Esophagus muscularis mucosa (tissue), 4 donors: Measurements from ENCODE around the gene WSB2. TPM values are rescaled to one million over a fixed set of nuclear protein-coding genes. Genes with fewer than 3 reads are reported as not detected.
"Not testable (repeated sequence)": the region's sequence is repeated elsewhere in the genome, so short reads cannot be mapped to it uniquely, and the experiment has no call there.

Experiments used
- DNase-seq: peaks from one replicate; pipeline ENCODE4 v3.0.0-alpha.2; 2017; ENCODE audit errors: extremely low spot score
- H3K27ac ChIP-seq, 4 donors: fragments of 200-600 bp; sonication (generic); replicated peaks in 1 of 4; 1 replicate in 3 of 4; 2 replicates in 1 of 4; pipeline ENCODE4 v1.5.1; 2016 to 2019; ENCODE audit warnings: mild to moderate bottlenecking in 1 of 4
- H3K27me3 ChIP-seq, 4 donors: fragments of 200-600 bp; sonication (generic); one replicate each; pipeline versions ENCODE4 v1.5.1 to v1.6.0; 2016 to 2019
- H3K36me3 ChIP-seq, 4 donors: fragments of 200-600 bp; sonication (generic); one replicate each; pipeline ENCODE4 v1.5.1; 2016 to 2019
- H3K4me1 ChIP-seq, 4 donors: fragments of 200-600 bp; sonication (generic); one replicate each; pipeline ENCODE4 v1.5.1; 2016 to 2019
- H3K4me3 ChIP-seq, 4 donors: fragments of 200-600 bp; sonication (generic); 1 replicate in 2 of 4; 2 replicates in 2 of 4; pipeline ENCODE4 v1.5.1; 2016 to 2019; ENCODE audit warnings: mild to moderate bottlenecking in 4 of 4, moderate library complexity in 1 of 4
- H3K9me3 ChIP-seq, 4 donors: fragments of 200-600 bp; sonication (generic); 1 replicate in 3 of 4; 2 replicates in 1 of 4; pipeline ENCODE4 v1.5.1; 2016 to 2019
- EP300 ChIP-seq: sonication (generic); formaldehyde crosslinking; IDR thresholded peaks from one replicate; pipeline ENCODE4 v1.6.1; 2017; ENCODE audit warnings: antibody characterized with exemption
- POLR2A ChIP-seq: fragments of 450-650 bp; IDR thresholded peaks from one replicate; pipeline ENCODE4 v1.6.1; 2017; ENCODE audit warnings: antibody characterized with exemption, moderate library complexity, mild to moderate bottlenecking, low read depth
- POLR2AphosphoS5 ChIP-seq, 2 donors: sonication (generic); formaldehyde crosslinking; IDR thresholded peaks; one replicate each; pipeline ENCODE4 v1.6.1; 2017; ENCODE audit warnings: antibody characterized with exemption in 2 of 2
- WGBS: methylation state at CpG from one replicate; pipeline ENCODE4 v1.1.5; 2018; 5-methylcytosine and 5-hydroxymethylcytosine counted together
- intact Hi-C: fragments of 100-400 bp; cut with DNase I; formaldehyde crosslinking; loops from one replicate; pipeline ENCODE4 v1.15.1; 2023
- total RNA-seq, 4 donors: library from RNA; depleted of rRNA; stranded (reverse); fragments of >200 nt; gene quantifications; one replicate each; pipeline versions ENCODE4 v1.1.0 to v1.2.1, GENCODE V29; 2016
- TF ChIP-seq, protein P1 (sequence below), 3 experiments: fragments of 200-600 bp in 2 of 3; fragments of 450-650 bp in 1 of 3; sonication (generic) in 2 of 3; IDR thresholded peaks; one replicate each; pipeline ENCODE4 v1.5.1; 2017 to 2019; ENCODE audit warnings: antibody characterized with exemption in 3 of 3, mild to moderate bottlenecking in 2 of 3, moderate library complexity in 1 of 3

The WSB2 gene
- total RNA-seq, 4 donors from 2014 or later = 68.5 to 87.7 (median 81.7) TPM

DNA sequence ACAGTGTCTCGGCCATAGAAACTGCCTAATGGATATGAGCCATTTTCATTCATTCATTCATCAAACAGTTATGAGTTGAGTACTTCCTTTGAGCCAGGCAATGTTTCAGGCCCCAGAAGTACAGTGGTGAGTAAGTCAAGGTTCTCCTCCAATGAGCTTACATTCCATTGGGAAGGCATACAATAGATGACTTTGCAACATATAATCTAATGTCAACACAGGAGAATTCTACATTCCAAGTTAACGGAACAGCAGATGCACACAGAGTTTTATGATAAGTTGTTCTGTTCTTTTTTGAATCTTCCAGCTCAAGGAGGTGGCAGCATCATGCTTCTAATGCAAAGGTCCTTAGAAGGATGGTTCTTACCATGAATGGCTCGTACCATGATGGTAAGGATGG lies 47.7 kb downstream of the WSB2 start:
- Histone ChIP-seq H3K27ac (no peak overlapping the region), H3K27me3 (no peaks in the 10 kb centered on the region), H3K4me1 (peaks cover 6 to 20% (median 16%) of the 10 kb centered on the region in 4 donors), H3K9me3 (no peaks in the 10 kb centered on the region), H3K36me3 (no peaks in the 10 kb centered on the region), H3K4me3 (no peak overlapping the region)
- intact Hi-C loops = no loop called here
- no peak for DNase-seq
- TF ChIP-seq EP300 (no peak), POLR2A (no peak), POLR2AphosphoS5 (IDR thresholded peaks at IDR 0.05) (no peak)
- TF ChIP-seq, protein P1, sequence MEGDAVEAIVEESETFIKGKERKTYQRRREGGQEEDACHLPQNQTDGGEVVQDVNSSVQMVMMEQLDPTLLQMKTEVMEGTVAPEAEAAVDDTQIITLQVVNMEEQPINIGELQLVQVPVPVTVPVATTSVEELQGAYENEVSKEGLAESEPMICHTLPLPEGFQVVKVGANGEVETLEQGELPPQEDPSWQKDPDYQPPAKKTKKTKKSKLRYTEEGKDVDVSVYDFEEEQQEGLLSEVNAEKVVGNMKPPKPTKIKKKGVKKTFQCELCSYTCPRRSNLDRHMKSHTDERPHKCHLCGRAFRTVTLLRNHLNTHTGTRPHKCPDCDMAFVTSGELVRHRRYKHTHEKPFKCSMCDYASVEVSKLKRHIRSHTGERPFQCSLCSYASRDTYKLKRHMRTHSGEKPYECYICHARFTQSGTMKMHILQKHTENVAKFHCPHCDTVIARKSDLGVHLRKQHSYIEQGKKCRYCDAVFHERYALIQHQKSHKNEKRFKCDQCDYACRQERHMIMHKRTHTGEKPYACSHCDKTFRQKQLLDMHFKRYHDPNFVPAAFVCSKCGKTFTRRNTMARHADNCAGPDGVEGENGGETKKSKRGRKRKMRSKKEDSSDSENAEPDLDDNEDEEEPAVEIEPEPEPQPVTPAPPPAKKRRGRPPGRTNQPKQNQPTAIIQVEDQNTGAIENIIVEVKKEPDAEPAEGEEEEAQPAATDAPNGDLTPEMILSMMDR (IDR thresholded peaks at IDR 0.05) = no peak
- 84% methylated on average over 3 of the region's 3 CpGs for WGBS

DNA sequence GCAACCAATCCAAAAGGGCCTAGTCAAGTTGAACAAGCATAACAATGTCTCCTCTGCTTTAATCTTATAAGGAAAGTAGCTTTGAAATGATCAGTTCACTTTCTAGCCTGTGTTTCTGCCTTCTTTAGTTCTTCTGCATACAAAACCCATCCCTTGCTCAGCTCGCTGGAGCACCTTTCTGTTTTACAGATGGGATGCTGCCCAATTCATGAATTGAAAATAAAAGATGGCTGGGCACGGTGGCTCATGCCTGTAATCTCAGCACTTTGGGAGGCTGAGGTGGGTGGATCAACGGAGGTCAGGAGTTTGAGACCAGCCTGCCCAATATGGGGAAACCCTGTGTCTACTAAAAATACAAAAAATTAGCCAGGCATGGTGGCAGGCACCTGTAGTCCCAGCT lies 49.0 kb downstream of the WSB2 start:
- no peak overlapping the region for H3K27ac ChIP-seq
- peaks cover under 1 to 14% (median 8%) of the 10 kb centered on the region in 4 donors for H3K4me1 ChIP-seq
- WGBS = 71% methylated on average over 3 of the region's 3 CpGs
- no peaks in the 10 kb centered on the region for H3K27me3 ChIP-seq
- intact Hi-C loops = no loop called here
- H3K4me3 ChIP-seq = no peak overlapping the region
- no peak for DNase-seq
- H3K36me3 ChIP-seq = no peaks in the 10 kb centered on the region
- TF ChIP-seq, protein P1 (IDR thresholded peaks at IDR 0.05) = no peak
- TF ChIP-seq POLR2A (no peak), EP300 (no peak), POLR2AphosphoS5 (IDR thresholded peaks at IDR 0.05) (no peak)
- no peaks in the 10 kb centered on the region for H3K9me3 ChIP-seq

DNA sequence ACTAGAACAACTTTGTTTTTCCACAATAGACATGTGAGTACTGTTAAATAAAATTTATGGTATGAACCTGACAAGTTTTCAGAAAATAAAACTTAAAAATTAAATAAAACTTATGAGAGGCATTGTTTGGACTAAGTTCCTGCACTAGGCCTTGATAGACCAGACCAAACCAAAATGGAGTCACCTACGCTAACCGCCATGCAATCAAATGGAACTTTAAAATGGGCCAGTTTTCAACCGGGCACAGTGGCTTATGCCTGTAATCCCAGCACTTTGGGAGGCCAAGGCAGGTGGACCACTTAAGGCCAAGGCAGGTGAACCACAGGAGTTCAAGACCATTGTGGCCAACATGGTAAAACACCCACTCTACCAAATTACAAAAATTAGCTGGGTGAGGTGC lies 49.6 kb downstream of the WSB2 start:
- WGBS = 90% methylated on average over 3 of the region's 3 CpGs
- Histone ChIP-seq H3K4me1 (peaks cover 0 to 13% (median 7%) of the 10 kb centered on the region in 4 donors), H3K9me3 (no peaks in the 10 kb centered on the region), H3K4me3 (no peak overlapping the region), H3K27me3 (no peaks in the 10 kb centered on the region), H3K27ac (no peak overlapping the region), H3K36me3 (no peaks in the 10 kb centered on the region)
- no peak for TF ChIP-seq EP300
- no peak for TF ChIP-seq POLR2A
- no peak for TF ChIP-seq POLR2AphosphoS5 (IDR thresholded peaks at IDR 0.05)
- DNase-seq = no peak
- intact Hi-C loops = no loop called here

DNA sequence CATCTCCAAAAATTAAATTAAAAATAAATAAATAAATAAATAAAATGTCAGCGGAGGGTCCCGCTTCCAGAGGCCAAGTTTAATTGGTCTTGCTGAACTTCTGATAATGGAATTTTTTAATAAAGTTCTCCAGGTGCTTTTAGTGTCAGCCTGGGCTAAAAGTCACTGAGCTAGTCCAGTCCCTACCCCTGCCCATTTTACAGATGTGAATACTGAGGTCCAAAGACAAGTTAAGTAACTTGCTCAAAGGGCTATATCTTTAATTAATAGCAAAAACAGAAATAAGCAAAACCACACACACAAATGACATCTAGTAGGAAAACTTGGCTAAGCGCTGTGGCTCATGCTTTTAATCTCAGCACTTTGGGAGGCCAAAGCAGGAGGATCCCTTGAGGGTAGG lies 50.1 kb downstream of the WSB2 start:
- Histone ChIP-seq H3K27me3 (no peaks in the 10 kb centered on the region), H3K27ac (no peak overlapping the region), H3K36me3 (no peaks in the 10 kb centered on the region), H3K4me3 (no peak overlapping the region), H3K4me1 (peaks cover 0 to 9% (median 3%) of the 10 kb centered on the region in 4 donors), H3K9me3 (no peaks in the 10 kb centered on the region)
- intact Hi-C loops = no loop called here
- TF ChIP-seq POLR2AphosphoS5 (IDR thresholded peaks at IDR 0.05) = no peak
- TF ChIP-seq POLR2A = no peak
- no peak for TF ChIP-seq EP300
- TF ChIP-seq, protein P1 (IDR thresholded peaks at IDR 0.05) = no peak
- 94% methylated on average over 3 of the region's 3 CpGs for WGBS
- no peak for DNase-seq

DNA sequence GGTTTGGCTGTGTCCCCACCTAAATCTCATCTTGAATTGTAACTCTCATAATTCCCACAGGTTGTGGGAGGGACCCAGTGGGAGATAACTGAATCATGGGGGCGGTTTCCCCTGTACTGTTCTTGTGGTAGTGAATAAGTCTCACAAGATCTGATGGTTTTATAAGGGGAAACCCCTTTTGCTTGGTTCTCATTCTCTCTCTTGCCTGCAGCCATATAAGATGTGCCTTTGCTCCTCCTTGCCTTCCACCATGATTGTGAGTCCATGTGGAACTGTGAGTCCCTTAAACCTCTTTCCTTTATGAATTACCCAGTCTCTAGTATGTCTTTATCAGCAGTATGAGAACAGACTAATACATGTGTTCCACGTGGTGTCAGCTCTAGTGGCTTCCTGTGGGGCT lies 61.2 kb downstream of the WSB2 start:
- H3K9me3 ChIP-seq, H3K4me1 ChIP-seq, intact Hi-C loops, H3K27me3 ChIP-seq, H3K4me3 ChIP-seq, H3K36me3 ChIP-seq, H3K27ac ChIP-seq, DNase-seq: not testable (repeated sequence)
- WGBS = 78% methylated on average over 2 of the region's 2 CpGs

DNA sequence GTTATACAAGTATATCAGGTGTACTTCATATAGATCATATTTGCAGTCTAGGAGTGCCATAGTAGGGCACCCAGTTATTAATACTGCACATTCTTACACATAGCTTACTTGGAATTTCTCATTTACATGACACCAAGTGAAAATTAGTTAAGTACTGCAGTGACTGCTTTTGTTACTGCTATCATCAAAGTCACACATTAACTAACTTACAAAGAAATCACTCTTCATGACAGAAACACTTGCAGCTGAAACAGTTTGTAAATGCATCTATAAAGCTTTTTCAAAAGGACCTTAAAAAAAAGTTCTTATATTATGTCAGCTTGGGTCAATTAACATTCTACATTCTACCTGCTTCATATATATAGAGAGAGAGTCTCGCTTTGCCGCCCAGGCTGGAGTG lies 62.3 kb downstream of the WSB2 start:
- H3K27me3 ChIP-seq = peaks cover 0 to 3% (median 0%) of the 10 kb centered on the region in 4 donors
- TF ChIP-seq, protein P1 (IDR thresholded peaks at IDR 0.05) = no peak
- TF ChIP-seq EP300 = no peak
- TF ChIP-seq POLR2AphosphoS5 (IDR thresholded peaks at IDR 0.05) = no peak
- TF ChIP-seq POLR2A = no peak
- H3K4me3 ChIP-seq = no peak overlapping the region
- 89% methylated on average over 2 of the region's 2 CpGs for WGBS
- H3K36me3 ChIP-seq = no peaks in the 10 kb centered on the region
- no peaks in the 10 kb centered on the region for H3K4me1 ChIP-seq
- H3K9me3 ChIP-seq = no peaks in the 10 kb centered on the region
- H3K27ac ChIP-seq = no peak overlapping the region
- intact Hi-C loops = no loop called here
- DNase-seq = no peak
